ENCODE results near the gene TBX10. TPM values are rescaled to one million over a fixed set of nuclear protein-coding genes. Genes with fewer than 3 reads are reported as not detected.

Gene TBX10
- total RNA-seq, 1 experiment from 2014 or later: not detected

GRCh38 chr11:67612751-67613150 is 26.8 kb downstream of the TBX10 start:
- Histone ChIP-seq H2BK15ac (ENCODE audit: low read depth, low read length) (no peak overlapping the region), H3K23ac (ENCODE audit: insufficient read length, low read depth, low read length) (no peak overlapping the region), H2BK120ac (ENCODE audit: low read depth, low read length, poor library complexity, severe bottlenecking) (no peak overlapping the region), H2AK5ac (ENCODE audit: insufficient read length, low read length) (no peak overlapping the region), H3K4me1 (ENCODE audit: insufficient read depth, low read length) (peaks cover 6% of the 10 kb centered on the region; the same call in 1 of the 2 replicates), H3K79me2 (ENCODE audit: insufficient read depth, low read length) (no peaks in the 10 kb centered on the region), H3K56ac (ENCODE audit: insufficient read length, low read depth, low read length) (no peak overlapping the region), H3K14ac (ENCODE audit: insufficient read depth, low read length) (no peak overlapping the region), H4K20me1 (ENCODE audit: control insufficient read depth, insufficient read depth, insufficient read length) (no peaks in the 10 kb centered on the region), H4K5ac (ENCODE audit: insufficient read length, low read depth, low read length) (no peak overlapping the region), H2BK5ac (ENCODE audit: insufficient read length, low read length) (no peak overlapping the region), H3K27ac (ENCODE audit: insufficient read length, low read depth, low read length) (no peak overlapping the region), H3T11ph (ENCODE audit: low read length) (no peak overlapping the region), H3K23me2 (ENCODE audit: insufficient read length, low read depth, low read length, poor library complexity, severe bottlenecking) (no peaks in the 10 kb centered on the region), H3K27me3 (ENCODE audit: insufficient read depth, low read length) (peaks cover 3% of the 10 kb centered on the region; the same call in 1 of the 2 replicates), H3K4me2 (ENCODE audit: insufficient read depth, insufficient read length, low read length) (no peak overlapping the region), H2AFZ (ENCODE audit: low read length) (no peak overlapping the region), H3K9ac (ENCODE audit: extremely low read depth, insufficient read length, low read length) (no peak overlapping the region), H3K4ac (ENCODE audit: low read depth, low read length) (no peak overlapping the region), H3K18ac (ENCODE audit: insufficient read length, low read depth, low read length) (no peak overlapping the region), H4K8ac (replicated peaks; ENCODE audit: insufficient read length, low read depth, low read length) (no peak overlapping the region), H4K91ac (ENCODE audit: insufficient read length, low read depth, low read length) (no peak overlapping the region), H2BK20ac (ENCODE audit: low read depth, low read length, poor library complexity, severe bottlenecking) (no peak overlapping the region), H2BK12ac (ENCODE audit: insufficient read length, low read depth, low read length) (no peak overlapping the region), H3K79me1 (ENCODE audit: insufficient read depth, low read depth, low read length, poor library complexity, severe bottlenecking) (no peaks in the 10 kb centered on the region), H3K9me3 (ENCODE audit: control insufficient read depth, low read depth, low read length) (no peaks in the 10 kb centered on the region)
- Mint-ChIP-seq H3K27ac (no peak overlapping the region), H3K9me3 (no peaks in the 10 kb centered on the region), H3K4me3 (no peak overlapping the region), H3K4me1 (peaks cover 27 to 33% of the 10 kb centered on the region in 2 experiments), H3K36me3 (ENCODE audit: insufficient read depth in 1 of 3, low read depth in 3 of 3) (peaks cover 13 to 38% (median 35%) of the 10 kb centered on the region in 3 experiments), H3K27me3 (ENCODE audit: low read depth) (peaks cover 17% of the 10 kb centered on the region)
- no peak for DNase-seq
- WGBS (ENCODE audit: extremely low coverage, insufficient read length, low lambda C conversion rate): no CpG with 5 or more reads among the region's 13 CpGs
- TF ChIP-seq CTCF (conservative IDR thresholded peaks at IDR 0.05): no peak

All from H9 (cell line).